ENCODE results near the gene MGRN1. TPM values are rescaled to one million over a fixed set of nuclear protein-coding genes. Genes with fewer than 3 reads are reported as not detected.

MGRN1 gene
- total and polyA plus RNA-seq, 3 donors from 2014 or later: 34.7 to 91.1 (median 89.7) TPM

- DNase-seq: no peak
- TF ChIP-seq, protein P1, sequence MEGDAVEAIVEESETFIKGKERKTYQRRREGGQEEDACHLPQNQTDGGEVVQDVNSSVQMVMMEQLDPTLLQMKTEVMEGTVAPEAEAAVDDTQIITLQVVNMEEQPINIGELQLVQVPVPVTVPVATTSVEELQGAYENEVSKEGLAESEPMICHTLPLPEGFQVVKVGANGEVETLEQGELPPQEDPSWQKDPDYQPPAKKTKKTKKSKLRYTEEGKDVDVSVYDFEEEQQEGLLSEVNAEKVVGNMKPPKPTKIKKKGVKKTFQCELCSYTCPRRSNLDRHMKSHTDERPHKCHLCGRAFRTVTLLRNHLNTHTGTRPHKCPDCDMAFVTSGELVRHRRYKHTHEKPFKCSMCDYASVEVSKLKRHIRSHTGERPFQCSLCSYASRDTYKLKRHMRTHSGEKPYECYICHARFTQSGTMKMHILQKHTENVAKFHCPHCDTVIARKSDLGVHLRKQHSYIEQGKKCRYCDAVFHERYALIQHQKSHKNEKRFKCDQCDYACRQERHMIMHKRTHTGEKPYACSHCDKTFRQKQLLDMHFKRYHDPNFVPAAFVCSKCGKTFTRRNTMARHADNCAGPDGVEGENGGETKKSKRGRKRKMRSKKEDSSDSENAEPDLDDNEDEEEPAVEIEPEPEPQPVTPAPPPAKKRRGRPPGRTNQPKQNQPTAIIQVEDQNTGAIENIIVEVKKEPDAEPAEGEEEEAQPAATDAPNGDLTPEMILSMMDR (IDR thresholded peaks at IDR 0.05): no peak
- no peak for TF ChIP-seq POLR2A (IDR thresholded peaks at IDR 0.05)
- WGBS, 2 donors: 89 to 90% methylated on average over 3 to 17 of the region's 17 CpGs
- H3K27me3 ChIP-seq: no peaks in the 10 kb centered on the region
- H3K9me3 ChIP-seq: no peaks in the 10 kb centered on the region
- H3K4me1 ChIP-seq: peaks cover 7% of the 10 kb centered on the region
- H3K36me3 ChIP-seq (ENCODE audit: low read depth, missing control alignments): no peaks in the 10 kb centered on the region
- no peak overlapping the region for H3K4me3 ChIP-seq
- intact Hi-C loops (cut with DNase I; ENCODE audit: low total_unique reads): no loop called here
- no peak overlapping the region for H3K27ac ChIP-seq
Observed at GRCh38 chr16:4701791-4702465, 77.3 kb downstream of the MGRN1 start.

DNA sequence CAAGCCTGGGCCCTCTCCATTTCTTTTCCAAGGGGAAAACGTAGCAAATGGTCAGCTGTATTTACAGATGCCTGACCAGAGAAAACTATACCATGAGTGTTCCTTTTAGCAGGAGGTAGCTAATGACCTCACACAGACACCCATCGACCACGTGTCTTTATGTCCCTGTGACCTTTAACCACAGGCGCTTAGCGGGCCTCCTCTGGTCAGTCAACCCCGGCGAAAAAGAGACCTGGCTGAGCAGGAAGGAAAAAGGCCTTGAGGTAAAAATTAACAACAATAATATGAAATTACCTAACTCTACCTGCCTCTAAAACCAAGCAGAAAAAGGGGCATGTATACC lies 77.8 kb downstream of the MGRN1 start:
- no peak overlapping the region for H3K27ac ChIP-seq
- WGBS, 2 donors: 73 to 77% methylated on average over 7 of the region's 7 CpGs

DNA sequence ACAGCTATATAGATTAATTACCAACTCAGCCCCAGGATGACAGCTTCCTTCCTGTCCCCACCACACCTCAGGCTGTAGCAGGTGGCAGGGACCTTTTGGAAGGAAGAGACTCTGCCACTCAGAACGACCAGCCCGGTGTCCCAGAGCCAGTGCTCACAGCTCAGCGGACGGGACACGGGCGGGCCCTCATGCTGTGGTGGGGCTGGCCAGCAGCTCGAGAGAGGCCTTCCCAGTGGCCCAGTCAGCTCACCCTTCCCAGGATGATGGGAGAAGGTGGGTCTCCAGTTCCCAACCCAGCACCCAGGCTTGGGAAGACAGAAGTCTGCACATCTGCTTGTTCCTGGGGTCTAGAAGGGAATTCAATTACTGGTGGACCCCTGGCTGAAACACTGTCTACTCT lies 79.3 kb downstream of the MGRN1 start:
- no peak for DNase-seq
- Histone ChIP-seq H3K36me3 (ENCODE audit: low read depth, missing control alignments) (no peaks in the 10 kb centered on the region), H3K27me3 (no peaks in the 10 kb centered on the region), H3K9me3 (no peaks in the 10 kb centered on the region), H3K4me1 (no peaks in the 10 kb centered on the region), H3K4me3 (no peak overlapping the region), H3K27ac (no peak overlapping the region)
- no peak for TF ChIP-seq POLR2A (IDR thresholded peaks at IDR 0.05)
- TF ChIP-seq, protein P1 (IDR thresholded peaks at IDR 0.05): no peak
- intact Hi-C loops (cut with DNase I; ENCODE audit: low total_unique reads): no loop called here
- 90 to 91% methylated on average over 6 to 7 of the region's 7 CpGs for WGBS, 2 donors

More for the DNA sequence above, 77.8 kb downstream of the MGRN1 start:
- Histone ChIP-seq H3K36me3 (ENCODE audit: low read depth, missing control alignments) (no peaks in the 10 kb centered on the region), H3K9me3 (no peaks in the 10 kb centered on the region), H3K4me1 (peaks cover 2% of the 10 kb centered on the region), H3K4me3 (no peak overlapping the region), H3K27me3 (no peaks in the 10 kb centered on the region)
- TF ChIP-seq POLR2A (IDR thresholded peaks at IDR 0.05): no peak
- TF ChIP-seq, protein P1 (IDR thresholded peaks at IDR 0.05): no peak
- intact Hi-C loops (cut with DNase I; ENCODE audit: low total_unique reads): no loop called here
- no peak for DNase-seq

DNA sequence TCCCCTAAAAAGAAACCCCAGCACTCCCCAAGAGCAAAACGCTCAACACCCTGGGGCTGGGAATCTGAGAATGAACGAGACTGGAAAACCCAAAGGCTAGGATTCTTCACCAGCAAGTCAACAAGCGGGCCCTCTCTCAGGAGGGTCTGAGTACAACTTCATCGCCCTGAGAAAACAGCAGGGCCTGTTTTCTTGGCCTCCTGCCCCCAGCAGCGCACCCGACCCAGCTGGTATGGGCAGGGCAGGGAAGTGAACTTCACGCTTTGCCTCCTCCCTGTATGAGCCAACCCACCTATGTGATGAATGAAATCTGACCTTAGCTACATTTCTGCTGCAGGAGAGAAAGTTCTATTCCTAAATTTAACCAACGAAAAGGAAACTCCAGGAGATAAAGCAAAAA lies 79.9 kb downstream of the MGRN1 start:
- 91 to 93% methylated on average over 8 of the region's 8 CpGs for WGBS, 2 donors
- H3K36me3 ChIP-seq (ENCODE audit: low read depth, missing control alignments): no peaks in the 10 kb centered on the region
- TF ChIP-seq POLR2A (IDR thresholded peaks at IDR 0.05): no peak
- TF ChIP-seq, protein P1 (IDR thresholded peaks at IDR 0.05): no peak
- no peak overlapping the region for H3K27ac ChIP-seq
- no peak for DNase-seq
- H3K27me3 ChIP-seq: no peaks in the 10 kb centered on the region
- H3K4me3 ChIP-seq: no peak overlapping the region
- no peaks in the 10 kb centered on the region for H3K9me3 ChIP-seq
- intact Hi-C loops (cut with DNase I; ENCODE audit: low total_unique reads): no loop called here
- no peaks in the 10 kb centered on the region for H3K4me1 ChIP-seq

DNA sequence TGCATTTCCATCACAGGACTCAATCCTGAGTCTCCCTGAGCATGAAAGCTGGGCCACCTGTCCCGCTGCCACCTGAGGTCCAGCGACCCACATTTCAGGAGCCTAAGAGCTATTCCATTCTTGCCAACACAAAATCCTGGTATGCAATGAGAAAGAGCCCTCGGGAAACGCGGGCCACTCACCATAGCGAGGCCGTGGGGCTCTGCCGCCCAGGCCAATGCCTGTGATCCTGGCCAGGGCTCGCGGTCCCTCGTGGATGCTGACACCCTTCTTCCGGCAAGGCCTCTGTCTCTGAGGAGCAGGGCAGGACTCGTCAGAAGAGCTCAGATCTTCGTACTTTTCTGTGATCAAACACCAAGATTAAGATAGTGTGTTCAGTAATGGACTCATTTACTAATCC lies 80.3 kb downstream of the MGRN1 start:
- Histone ChIP-seq H3K27ac (no peak overlapping the region), H3K4me3 (no peak overlapping the region), H3K36me3 (ENCODE audit: low read depth, missing control alignments) (no peaks in the 10 kb centered on the region), H3K4me1 (no peaks in the 10 kb centered on the region), H3K9me3 (no peaks in the 10 kb centered on the region), H3K27me3 (no peaks in the 10 kb centered on the region)
- no peak for TF ChIP-seq POLR2A (IDR thresholded peaks at IDR 0.05)
- TF ChIP-seq, protein P1 (IDR thresholded peaks at IDR 0.05): no peak
- intact Hi-C loops (cut with DNase I; ENCODE audit: low total_unique reads): no loop called here
- no peak for DNase-seq
- 95 to 96% methylated on average over 14 of the region's 14 CpGs for WGBS, 2 donors

Measured in testis (tissue), 3 donors.